Tibial artery (tissue), 4 donors: ENCODE measurements around the gene DNAAF9.

Experiments used
- DNase-seq, 2 donors: peaks; one replicate each; pipeline ENCODE4 v3.0.0-alpha.2; 2019
- H3K27ac ChIP-seq, 2 donors: fragments of 200-600 bp; sonication (generic) in 1 of 2; 1 replicate in 1 of 2; 2 replicates in 1 of 2; pipeline ENCODE4 v1.5.1; 2018 to 2019; ENCODE audit warnings: mild to moderate bottlenecking in 1 of 2
- H3K27me3 ChIP-seq, 2 donors: fragments of 200-600 bp; sonication (generic) in 1 of 2; one replicate each; pipeline versions ENCODE4 v1.5.1 to v1.6.0; 2016 to 2019
- H3K36me3 ChIP-seq, 3 donors: fragments of 200-600 bp; sonication (generic) in 2 of 3; one replicate each; pipeline ENCODE4 v1.5.1; 2016 to 2019; ENCODE audit warnings: mild to moderate bottlenecking in 2 of 3
- H3K4me1 ChIP-seq, 4 donors: fragments of 200-600 bp; sonication (generic) in 2 of 4; 1 replicate in 3 of 4; 2 replicates in 1 of 4; pipeline ENCODE4 v1.5.1; 2016 to 2019
- H3K4me3 ChIP-seq, 2 donors: fragments of 200-600 bp; sonication (generic) in 1 of 2; 1 replicate in 1 of 2; 2 replicates in 1 of 2; pipeline ENCODE4 v1.5.1; 2018 to 2019; ENCODE audit warnings: mild to moderate bottlenecking in 2 of 2
- H3K9me3 ChIP-seq, 3 donors: fragments of 200-600 bp; sonication (generic) in 1 of 3; one replicate each; pipeline ENCODE4 v1.5.1; 2016 to 2019
- CTCF ChIP-seq, 2 experiments: fragments of 200-600 bp in 1 of 2; fragments of 450-650 bp in 1 of 2; IDR thresholded peaks; one replicate each; pipeline ENCODE4 v1.5.1; 2017 to 2019; ENCODE audit warnings: antibody characterized with exemption in 2 of 2, mild to moderate bottlenecking in 1 of 2, moderate library complexity in 1 of 2
- intact Hi-C: fragments of 100-400 bp; cut with DNase I; formaldehyde crosslinking; loops from one replicate; pipeline ENCODE4 v1.15.0; 2023; ENCODE audit warnings: low total_unique reads

The DNAAF9 gene

GRCh38 chr20:3404402-3404801, 3.1 kb downstream of the DNAAF9 start:
- intact Hi-C loops = no loop called here

GRCh38 chr20:3403741-3404140, 3.7 kb downstream of the DNAAF9 start:
- Histone ChIP-seq H3K4me1 (peaks cover 0 to 38% (median 19%) of the 10 kb centered on the region in 4 donors), H3K9me3 (no peaks in the 10 kb centered on the region), H3K4me3 (no peak overlapping the region), H3K36me3 (no peaks in the 10 kb centered on the region), H3K27ac (no peak overlapping the region), H3K27me3 (no peaks in the 10 kb centered on the region)
- no peak for DNase-seq
- no peak for TF ChIP-seq CTCF (IDR thresholded peaks at IDR 0.05)
- intact Hi-C loops = no loop called here

More at GRCh38 chr20:3404402-3404801, 3.1 kb downstream of the DNAAF9 start:
- H3K27ac ChIP-seq = peak overlapping the region in 1 of 2 donors; percentile 98
- H3K27me3 ChIP-seq = no peaks in the 10 kb centered on the region
- H3K9me3 ChIP-seq = no peaks in the 10 kb centered on the region
- H3K4me1 ChIP-seq = peaks cover 0 to 37% (median 21%) of the 10 kb centered on the region in 4 donors
- no peaks in the 10 kb centered on the region for H3K36me3 ChIP-seq
- no peak for TF ChIP-seq CTCF (IDR thresholded peaks at IDR 0.05)
- DNase-seq = no peak
- no peak overlapping the region for H3K4me3 ChIP-seq

- intact Hi-C loops = no loop called here
- Histone ChIP-seq H3K9me3 (no peaks in the 10 kb centered on the region), H3K4me1 (peaks cover 0 to 41% (median 19%) of the 10 kb centered on the region in 4 donors), H3K36me3 (no peaks in the 10 kb centered on the region), H3K27me3 (no peaks in the 10 kb centered on the region), H3K27ac (no peak overlapping the region), H3K4me3 (no peak overlapping the region)
- TF ChIP-seq CTCF (IDR thresholded peaks at IDR 0.05) = no peak
- DNase-seq = no peak
Observed at GRCh38 chr20:3402453-3402852, 5.0 kb downstream of the DNAAF9 start.

- intact Hi-C loops = no loop called here
- no peaks in the 10 kb centered on the region for H3K9me3 ChIP-seq
- H3K4me1 ChIP-seq = peaks cover 0 to 32% (median 12%) of the 10 kb centered on the region in 4 donors
- TF ChIP-seq CTCF (IDR thresholded peaks at IDR 0.05) = no peak
- H3K27ac ChIP-seq = no peak overlapping the region
- H3K27me3 ChIP-seq = no peaks in the 10 kb centered on the region
- DNase-seq = no peak
- H3K36me3 ChIP-seq = no peaks in the 10 kb centered on the region
- H3K4me3 ChIP-seq = no peak overlapping the region
Observed at GRCh38 chr20:3400260-3401155, 7.0 kb downstream of the DNAAF9 start.

- no peak for TF ChIP-seq CTCF (IDR thresholded peaks at IDR 0.05)
- no peak for DNase-seq
- intact Hi-C loops = no loop called here
- H3K36me3 ChIP-seq = no peaks in the 10 kb centered on the region
- peaks cover 0 to 20% (median 5%) of the 10 kb centered on the region in 4 donors for H3K4me1 ChIP-seq
- H3K27ac ChIP-seq = no peak overlapping the region
- H3K27me3 ChIP-seq = no peaks in the 10 kb centered on the region
- H3K4me3 ChIP-seq = no peak overlapping the region
- no peaks in the 10 kb centered on the region for H3K9me3 ChIP-seq
Observed at GRCh38 chr20:3398681-3399252, 8.7 kb downstream of the DNAAF9 start.
